Gastroesophageal sphincter (tissue), 4 donors: ENCODE measurements around the gene DCTN1. TPM values are rescaled to one million over a fixed set of nuclear protein-coding genes. Genes with fewer than 3 reads are reported as not detected.

Experiments used
- ATAC-seq: fragments of 150-250 bp; one replicate; pipeline ENCODE4 v1.9.1; 2016; ENCODE audit warnings: mild to moderate bottlenecking, moderate library complexity
- H3K27ac ChIP-seq, 4 donors: fragments of 200-600 bp; sonication (generic) in 3 of 4; 1 replicate in 3 of 4; 2 replicates in 1 of 4; pipeline ENCODE4 v1.5.1; 2016 to 2019
- H3K27me3 ChIP-seq: fragments of 200-600 bp; sonication (generic); one replicate; pipeline ENCODE4 v1.5.1; 2019
- H3K36me3 ChIP-seq, 2 donors: fragments of 200-600 bp; sonication (generic); one replicate each; pipeline ENCODE4 v1.5.1; 2019; ENCODE audit warnings: control low read depth in 1 of 2
- H3K4me1 ChIP-seq, 3 donors: fragments of 200-600 bp; sonication (generic); 1 replicate in 2 of 3; 2 replicates in 1 of 3; pipeline ENCODE4 v1.5.1; 2016 to 2019; ENCODE audit warnings: control low read depth in 2 of 3
- H3K4me3 ChIP-seq, 2 donors: fragments of 200-600 bp; sonication (generic); one replicate each; pipeline ENCODE4 v1.5.1; 2019; ENCODE audit warnings: mild to moderate bottlenecking in 1 of 2, moderate library complexity in 1 of 2
- H3K9me3 ChIP-seq, 3 donors: fragments of 200-600 bp; sonication (generic); one replicate each; pipeline ENCODE4 v1.5.1; 2017 to 2019; ENCODE audit warnings: control low read depth in 2 of 3
- CTCF ChIP-seq, 4 experiments: fragments of 200-600 bp in 2 of 4; fragments of 450-650 bp in 2 of 4; sonication (generic) in 1 of 4; IDR thresholded peaks; one replicate each; pipeline ENCODE4 v1.5.1; 2017 to 2019; ENCODE audit warnings: antibody characterized with exemption in 4 of 4, mild to moderate bottlenecking in 2 of 4, moderate library complexity in 2 of 4
- EP300 ChIP-seq: sonication (generic); formaldehyde crosslinking; IDR thresholded peaks from one replicate; pipeline ENCODE4 v1.6.1; 2017; ENCODE audit warnings: antibody characterized with exemption, mild to moderate bottlenecking
- POLR2A ChIP-seq, 2 donors: fragments of 450-650 bp; IDR thresholded peaks; one replicate each; pipeline ENCODE4 v1.6.1; 2017; ENCODE audit warnings: antibody characterized with exemption in 2 of 2, mild to moderate bottlenecking in 2 of 2, moderate library complexity in 1 of 2
- POLR2AphosphoS5 ChIP-seq: sonication (generic); formaldehyde crosslinking; IDR thresholded peaks from one replicate; pipeline ENCODE4 v1.6.1; 2017; ENCODE audit warnings: antibody characterized with exemption
- WGBS, 2 donors: methylation state at CpG; one replicate each; pipeline ENCODE4 v1.1.5; 2018; ENCODE audit warnings: low coverage in 1 of 2; 5-methylcytosine and 5-hydroxymethylcytosine counted together
- total RNA-seq, 4 donors: library from RNA; depleted of rRNA; stranded (reverse); fragments of >200 nt; gene quantifications; one replicate each; pipeline ENCODE4 v1.1.0, GENCODE V29; 2016

Gene DCTN1
- total RNA-seq, 4 donors from 2014 or later, result 132 to 197 (median 170) TPM

- H3K27ac ChIP-seq, result no peak overlapping the region
- no peaks in the 10 kb centered on the region for H3K4me1 ChIP-seq
- H3K4me3 ChIP-seq, result no peak overlapping the region
- H3K9me3 ChIP-seq, result no peaks in the 10 kb centered on the region
- no peak for TF ChIP-seq EP300
- TF ChIP-seq POLR2AphosphoS5, result no peak
- TF ChIP-seq CTCF (IDR thresholded peaks at IDR 0.05), result no peak
- TF ChIP-seq POLR2A (IDR thresholded peaks at IDR 0.05), result no peak
- H3K36me3 ChIP-seq, result peaks cover 0 to 49% of the 10 kb centered on the region in 2 donors
- 70 to 90% methylated on average over 1 to 6 of the region's 6 CpGs for WGBS, 2 donors
- no peaks in the 10 kb centered on the region for H3K27me3 ChIP-seq
- no peak for ATAC-seq
These were observed 46.1 kb downstream of the DCTN1 start for GRCh38 chr2:74333896-74334586.

- no peaks in the 10 kb centered on the region for H3K4me1 ChIP-seq
- peaks cover 0 to 57% of the 10 kb centered on the region in 2 donors for H3K36me3 ChIP-seq
- no peak overlapping the region for H3K4me3 ChIP-seq
- no peak overlapping the region for H3K27ac ChIP-seq
- H3K27me3 ChIP-seq, result no peaks in the 10 kb centered on the region
- no peaks in the 10 kb centered on the region for H3K9me3 ChIP-seq
- TF ChIP-seq CTCF (IDR thresholded peaks at IDR 0.05) (peak in 1 of 4 experiments; percentile 11), EP300 (no peak)
- 54 to 56% methylated on average over 3 of the region's 3 CpGs for WGBS, 2 donors
- ATAC-seq, result no peak
These were observed 46.9 kb downstream of the DCTN1 start for GRCh38 chr2:74333175-74333574.

GRCh38 chr2:74332550-74333174 is 47.4 kb downstream of the DCTN1 start:
- WGBS, 2 donors, result 50 to 93% methylated on average over 1 to 3 of the region's 3 CpGs
- no peak for TF ChIP-seq EP300
- no peak for TF ChIP-seq POLR2AphosphoS5
- no peak for TF ChIP-seq CTCF (IDR thresholded peaks at IDR 0.05)
- TF ChIP-seq POLR2A (IDR thresholded peaks at IDR 0.05), result no peak
- Histone ChIP-seq H3K4me1 (no peaks in the 10 kb centered on the region), H3K4me3 (no peak overlapping the region), H3K27ac (no peak overlapping the region), H3K9me3 (no peaks in the 10 kb centered on the region), H3K27me3 (no peaks in the 10 kb centered on the region), H3K36me3 (peaks cover 0 to 62% of the 10 kb centered on the region in 2 donors)
- no peak for ATAC-seq

GRCh38 chr2:74328573-74328972 is 51.5 kb downstream of the DCTN1 start:
- peaks cover 0 to 69% of the 10 kb centered on the region in 2 donors for H3K36me3 ChIP-seq
- no peak for ATAC-seq
- H3K27ac ChIP-seq, result no peak overlapping the region
- H3K9me3 ChIP-seq, result no peaks in the 10 kb centered on the region
- 42 to 75% methylated on average over 1 to 2 of the region's 2 CpGs for WGBS, 2 donors
- no peak for TF ChIP-seq CTCF (IDR thresholded peaks at IDR 0.05)
- TF ChIP-seq POLR2AphosphoS5, result no peak
- no peak for TF ChIP-seq POLR2A (IDR thresholded peaks at IDR 0.05)
- TF ChIP-seq EP300, result no peak
- no peaks in the 10 kb centered on the region for H3K4me1 ChIP-seq
- H3K27me3 ChIP-seq, result no peaks in the 10 kb centered on the region
- no peak overlapping the region for H3K4me3 ChIP-seq

- no peak for ATAC-seq
- WGBS, 2 donors, result 80% methylated on average over 1 of the region's 2 CpGs; no CpG with 5 or more reads in 1 of the 2 donors
- Histone ChIP-seq H3K9me3 (no peaks in the 10 kb centered on the region), H3K36me3 (peaks cover 0 to 64% of the 10 kb centered on the region in 2 donors), H3K4me3 (no peak overlapping the region), H3K27me3 (no peaks in the 10 kb centered on the region), H3K4me1 (no peaks in the 10 kb centered on the region), H3K27ac (no peak overlapping the region)
- TF ChIP-seq POLR2AphosphoS5 (no peak), CTCF (IDR thresholded peaks at IDR 0.05) (no peak), POLR2A (IDR thresholded peaks at IDR 0.05) (no peak), EP300 (no peak)
These were observed 52.0 kb downstream of the DCTN1 start for GRCh38 chr2:74328074-74328473.
